ENCODE data around the gene STAG2. TPM values are rescaled to one million over a fixed set of nuclear protein-coding genes. Genes with fewer than 3 reads are reported as not detected.
A peak's percentile ranks its signal among the peaks of the same experiment; 100 is the strongest.

Gene STAG2
- total and polyA plus RNA-seq, 11 donors: 10.4 to 42.0 (median 25.9) TPM

DNA sequence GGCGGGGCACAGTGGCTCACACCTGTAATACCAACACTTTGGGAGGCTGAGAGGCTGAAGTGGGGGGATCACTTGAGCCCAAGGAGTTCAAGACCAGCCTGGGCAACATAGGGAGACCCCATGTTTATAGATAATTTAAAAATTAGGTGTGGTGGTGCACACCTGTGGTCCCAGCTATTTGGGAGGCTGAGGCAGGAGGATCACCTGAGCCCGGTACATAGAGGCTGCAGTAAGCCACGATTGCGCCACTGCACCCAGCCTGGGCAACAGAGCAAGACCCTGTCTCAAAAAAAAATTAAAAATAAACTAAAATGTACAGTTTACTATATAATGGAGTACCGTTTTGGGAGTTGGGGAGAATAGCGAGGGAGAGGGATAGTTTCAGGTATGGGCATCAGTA is 4.2 kb downstream of the STAG2 start:
- Histone ChIP-seq H3K27ac (no peak overlapping the region), H3K4me3 (no peak overlapping the region), H3K4me1 (peaks cover 0 to 40% (median 10%) of the 10 kb centered on the region in 12 donors), H3K9me3 (no peaks in the 10 kb centered on the region), H3K36me3 (no peaks in the 10 kb centered on the region), H3K27me3 (no peaks in the 10 kb centered on the region)
- 80 to 94% (median 87%) methylated on average over 6 of the region's 6 CpGs for WGBS, 4 donors
- TF ChIP-seq, protein P1, sequence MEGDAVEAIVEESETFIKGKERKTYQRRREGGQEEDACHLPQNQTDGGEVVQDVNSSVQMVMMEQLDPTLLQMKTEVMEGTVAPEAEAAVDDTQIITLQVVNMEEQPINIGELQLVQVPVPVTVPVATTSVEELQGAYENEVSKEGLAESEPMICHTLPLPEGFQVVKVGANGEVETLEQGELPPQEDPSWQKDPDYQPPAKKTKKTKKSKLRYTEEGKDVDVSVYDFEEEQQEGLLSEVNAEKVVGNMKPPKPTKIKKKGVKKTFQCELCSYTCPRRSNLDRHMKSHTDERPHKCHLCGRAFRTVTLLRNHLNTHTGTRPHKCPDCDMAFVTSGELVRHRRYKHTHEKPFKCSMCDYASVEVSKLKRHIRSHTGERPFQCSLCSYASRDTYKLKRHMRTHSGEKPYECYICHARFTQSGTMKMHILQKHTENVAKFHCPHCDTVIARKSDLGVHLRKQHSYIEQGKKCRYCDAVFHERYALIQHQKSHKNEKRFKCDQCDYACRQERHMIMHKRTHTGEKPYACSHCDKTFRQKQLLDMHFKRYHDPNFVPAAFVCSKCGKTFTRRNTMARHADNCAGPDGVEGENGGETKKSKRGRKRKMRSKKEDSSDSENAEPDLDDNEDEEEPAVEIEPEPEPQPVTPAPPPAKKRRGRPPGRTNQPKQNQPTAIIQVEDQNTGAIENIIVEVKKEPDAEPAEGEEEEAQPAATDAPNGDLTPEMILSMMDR (IDR thresholded peaks at IDR 0.05): no peak
- no peak for TF ChIP-seq POLR2A (IDR thresholded peaks at IDR 0.05)
- no peak for ATAC-seq
- intact Hi-C loops (cut with DNase I): loop anchor here in 3 of 10 donors (10.0 kb wide), 2 partner anchors 49 to 59 kb away; no protein-coding TSS in a partner anchor
- no peak for DNase-seq

DNA sequence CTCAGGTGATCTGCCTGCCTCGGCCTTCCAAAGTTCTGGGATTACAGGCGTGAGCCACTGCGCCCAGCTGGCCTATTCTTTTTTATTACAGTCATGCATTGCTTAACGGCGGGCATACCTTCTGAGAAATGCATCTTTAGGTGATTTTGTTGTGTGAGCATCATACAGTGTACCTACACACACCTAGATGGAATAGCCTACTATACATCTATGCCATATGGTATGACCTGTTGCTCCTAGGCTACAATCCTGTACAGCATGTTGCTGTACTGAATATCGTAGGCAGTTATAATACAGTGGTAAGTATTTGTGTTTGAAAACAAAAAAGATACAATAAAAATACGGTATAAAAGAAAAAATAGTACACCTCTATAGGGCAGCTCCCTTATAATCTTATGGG is 6.0 kb downstream of the STAG2 start:
- H3K27me3 ChIP-seq: no peaks in the 10 kb centered on the region
- TF ChIP-seq, protein P1 (IDR thresholded peaks at IDR 0.05): no peak
- intact Hi-C loops (cut with DNase I): loop anchor here in 3 of 10 donors (10.0 kb wide), 2 partner anchors 47 to 57 kb away; no protein-coding TSS in a partner anchor
- no peaks in the 10 kb centered on the region for H3K36me3 ChIP-seq
- H3K4me1 ChIP-seq: peaks cover 0 to 49% (median 10%) of the 10 kb centered on the region in 12 donors
- DNase-seq: no peak
- H3K9me3 ChIP-seq: no peaks in the 10 kb centered on the region
- no peak overlapping the region for H3K27ac ChIP-seq
- no peak for ATAC-seq
- no peak overlapping the region for H3K4me3 ChIP-seq
- WGBS, 4 donors: 86 to 94% (median 91%) methylated on average over 7 of the region's 7 CpGs

DNA sequence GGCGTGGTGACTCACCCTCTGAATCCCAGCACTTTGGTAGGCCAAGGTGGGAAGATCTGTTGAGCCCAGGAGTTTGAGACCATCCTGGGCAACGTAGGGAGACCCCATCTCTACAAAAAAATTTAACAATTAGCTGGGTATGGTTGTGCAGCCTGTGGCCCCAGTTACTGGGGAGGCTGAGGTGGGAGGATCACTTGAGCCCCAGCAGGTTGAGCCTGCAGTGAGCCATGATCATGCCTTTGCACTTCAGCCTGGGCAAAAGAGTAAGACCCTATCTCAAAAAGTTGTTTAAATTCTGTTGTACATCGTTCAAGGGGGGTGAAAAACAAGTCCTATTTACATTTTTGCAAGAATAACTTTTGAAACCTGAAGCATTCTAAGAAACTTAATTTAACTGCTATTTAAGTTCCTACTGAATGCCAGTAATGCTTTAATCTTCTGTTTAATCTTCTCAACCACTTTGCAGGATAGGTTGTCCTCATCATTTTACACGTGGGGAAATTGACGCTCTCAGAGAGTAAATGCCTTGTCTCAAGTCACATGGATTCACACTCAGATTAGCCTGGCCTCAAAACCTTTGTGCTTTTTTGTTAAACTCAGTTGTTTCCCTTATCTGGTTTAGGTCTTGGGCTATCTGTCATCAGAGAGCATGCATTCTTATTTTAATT is 7.0 kb downstream of the STAG2 start:
- no peak overlapping the region for H3K27ac ChIP-seq
- no peak for DNase-seq
- H3K4me1 ChIP-seq: peaks cover 0 to 51% (median 10%) of the 10 kb centered on the region in 12 donors
- no peak overlapping the region for H3K4me3 ChIP-seq
- intact Hi-C loops (cut with DNase I): loop anchor here in 3 of 10 donors (10.0 kb wide), 2 partner anchors 46 to 56 kb away; no protein-coding TSS in a partner anchor
- no peak for TF ChIP-seq POLR2A (IDR thresholded peaks at IDR 0.05)
- TF ChIP-seq, protein P1 (IDR thresholded peaks at IDR 0.05): no peak
- H3K9me3 ChIP-seq: no peaks in the 10 kb centered on the region
- H3K36me3 ChIP-seq: no peaks in the 10 kb centered on the region
- H3K27me3 ChIP-seq: no peaks in the 10 kb centered on the region
- ATAC-seq: no peak
- 42 to 60% (median 50%) methylated on average over 5 of the region's 5 CpGs for WGBS, 4 donors

DNA sequence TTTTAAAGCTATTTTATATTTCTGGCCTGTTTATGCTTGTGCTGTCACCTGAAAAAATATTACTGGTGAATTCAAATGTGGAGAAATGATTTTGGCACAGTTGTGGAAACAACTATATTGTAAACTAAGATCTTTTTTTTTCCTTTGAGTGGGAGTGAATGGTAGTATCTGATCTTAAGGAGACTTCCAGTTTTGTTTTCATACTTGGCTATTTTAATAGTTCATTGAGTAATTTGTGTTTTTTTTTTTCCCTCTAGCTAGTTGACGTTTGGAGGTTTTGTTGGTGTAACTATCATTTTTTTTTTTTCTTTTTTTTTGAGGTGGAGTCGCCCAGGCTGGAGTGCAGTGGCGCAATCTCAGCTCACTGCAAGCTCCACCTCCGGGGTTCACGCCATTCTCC is 10.5 kb downstream of the STAG2 start:
- H3K27ac ChIP-seq: peak overlapping the region in 1 of 12 donors; percentile 9
- H3K9me3 ChIP-seq: no peaks in the 10 kb centered on the region
- H3K4me3 ChIP-seq: no peak overlapping the region
- peaks cover 0 to 44% (median 6%) of the 10 kb centered on the region in 12 donors for H3K4me1 ChIP-seq
- 66 to 82% (median 67%) methylated on average over 5 of the region's 5 CpGs for WGBS, 4 donors
- no peaks in the 10 kb centered on the region for H3K27me3 ChIP-seq
- intact Hi-C loops (cut with DNase I): no loop called here
- no peak for DNase-seq
- no peak for ATAC-seq
- TF ChIP-seq, protein P1 (IDR thresholded peaks at IDR 0.05): no peak
- no peak for TF ChIP-seq POLR2A (IDR thresholded peaks at IDR 0.05)
- no peaks in the 10 kb centered on the region for H3K36me3 ChIP-seq
